Heart left ventricle (tissue), 13 donors: ENCODE results near the gene DPP9.

Experiments
- POLR2A ChIP-seq, 2 donors: fragments of 450-650 bp; IDR thresholded peaks; one replicate each; pipeline ENCODE4 v1.6.1; 2017; ENCODE audit warnings: antibody characterized with exemption in 2 of 2, mild to moderate bottlenecking in 2 of 2, moderate library complexity in 2 of 2
- TF ChIP-seq, protein P1 (sequence below), 12 donors: fragments of 200-600 bp; sonication (generic) in 4 of 12; IDR thresholded peaks; one replicate each; pipeline versions ENCODE4 v1.5.0 to v1.8.0; 2018 to 2022; ENCODE audit warnings: antibody characterized with exemption in 12 of 12, mild to moderate bottlenecking in 5 of 12
- donor health status: ischemic (EF 13 %, LVEDD 7.1; RV severe dilation, severe dysfunction).
- donor health status: DM: no; HTN: yes; CAD: no.
- donor health status: DM: no; HTN: no; CAD: no.
- donor health status: ischemic (EF 25% LVEDD 6.9; RV normal size, moderate dysfunction).
- donor health status: ischemic (EF 25% LVEDD 5.7; RV mildly dilated, moderate dysfunction).
- donor health status: ischemic (EF 35%, LVEDD 5.7; RV mildly dilated, moderate dysfunction).
- donor health status: nonischemic (EF 11% LVEDD 7.7; RV severe dilation, severe dysfunction).
- donor health status: DM: yes; HTN: yes; CAD: no.
- donor health status: PGD.
- donor health status: ischemic (EF 29% LVEDD 5.4; RV normal size, mild dysfunction).
- donor health status: nonischemic (EF 23%, LVEDD 6.1; RV moderate dilation, normal function).

DNA sequence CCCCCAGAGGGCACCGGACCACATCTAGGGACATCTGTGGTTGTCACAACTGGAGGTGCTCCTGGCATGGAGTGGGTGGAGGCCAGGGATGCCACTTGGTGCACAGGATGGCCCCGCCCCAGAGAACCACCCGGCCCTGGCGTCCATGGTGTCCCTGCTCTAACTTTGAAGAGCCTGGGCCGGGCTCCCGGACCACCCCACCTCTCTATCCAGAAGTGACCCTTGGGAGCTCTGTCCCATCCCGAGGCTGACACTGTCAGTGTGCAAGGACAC, 30.6 kb downstream of the DPP9 start:
- no peak for TF ChIP-seq POLR2A (IDR thresholded peaks at IDR 0.05)
- TF ChIP-seq, protein P1, sequence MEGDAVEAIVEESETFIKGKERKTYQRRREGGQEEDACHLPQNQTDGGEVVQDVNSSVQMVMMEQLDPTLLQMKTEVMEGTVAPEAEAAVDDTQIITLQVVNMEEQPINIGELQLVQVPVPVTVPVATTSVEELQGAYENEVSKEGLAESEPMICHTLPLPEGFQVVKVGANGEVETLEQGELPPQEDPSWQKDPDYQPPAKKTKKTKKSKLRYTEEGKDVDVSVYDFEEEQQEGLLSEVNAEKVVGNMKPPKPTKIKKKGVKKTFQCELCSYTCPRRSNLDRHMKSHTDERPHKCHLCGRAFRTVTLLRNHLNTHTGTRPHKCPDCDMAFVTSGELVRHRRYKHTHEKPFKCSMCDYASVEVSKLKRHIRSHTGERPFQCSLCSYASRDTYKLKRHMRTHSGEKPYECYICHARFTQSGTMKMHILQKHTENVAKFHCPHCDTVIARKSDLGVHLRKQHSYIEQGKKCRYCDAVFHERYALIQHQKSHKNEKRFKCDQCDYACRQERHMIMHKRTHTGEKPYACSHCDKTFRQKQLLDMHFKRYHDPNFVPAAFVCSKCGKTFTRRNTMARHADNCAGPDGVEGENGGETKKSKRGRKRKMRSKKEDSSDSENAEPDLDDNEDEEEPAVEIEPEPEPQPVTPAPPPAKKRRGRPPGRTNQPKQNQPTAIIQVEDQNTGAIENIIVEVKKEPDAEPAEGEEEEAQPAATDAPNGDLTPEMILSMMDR (IDR thresholded peaks at IDR 0.05) = no peak
